ENCODE measurements around the gene GABPB2.

Gene GABPB2

DNA sequence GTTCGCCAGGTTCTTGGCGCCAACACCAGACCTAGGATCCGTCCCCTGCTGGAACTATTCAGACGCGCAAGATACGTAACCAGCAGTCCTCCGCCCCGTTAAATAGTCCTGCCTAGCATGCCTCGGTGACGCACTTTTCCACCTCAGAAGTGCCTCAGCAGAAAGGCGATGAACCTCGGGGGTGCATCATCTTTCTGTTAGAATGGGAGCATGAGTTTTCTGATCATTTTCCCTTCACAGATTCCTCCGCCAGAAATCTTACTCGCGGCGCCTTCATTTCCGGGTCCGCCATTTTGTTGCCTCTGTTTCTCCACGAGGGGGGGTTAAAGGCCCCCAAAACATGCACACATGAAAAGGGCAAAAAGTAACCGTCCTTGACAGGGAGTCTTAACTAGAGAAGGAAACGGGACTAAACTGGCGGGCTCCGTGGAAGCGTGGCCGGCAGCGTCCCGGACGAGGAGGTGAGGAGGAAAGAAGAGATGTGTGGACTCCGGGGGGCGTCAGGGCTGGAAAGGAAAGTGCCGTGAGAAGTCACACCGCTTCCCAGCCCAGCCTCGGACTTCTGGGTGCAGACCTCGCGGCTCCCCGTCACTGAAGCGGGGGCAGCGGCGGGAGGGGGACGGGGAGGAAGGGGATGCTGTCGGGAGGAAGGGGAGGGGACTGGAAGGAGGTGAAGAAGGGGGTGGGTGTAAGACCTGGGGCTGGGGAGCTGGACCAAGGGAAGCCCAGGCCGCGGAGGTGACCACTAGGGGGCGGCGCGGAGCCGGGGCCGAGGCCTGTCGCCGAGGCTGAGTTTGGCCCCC, at the start of gene GABPB2:
TSS of gene GABPB2 (plus strand) at position 288 of the 803 bp plus-strand sequence. CDS start 17,429 bp downstream, outside the sequence.
- peak within 1 kb of the TSS; percentile 99 for H3K9ac ChIP-seq (ENCODE audit: low read length)
- H3K79me2 ChIP-seq (ENCODE audit: low read length): peaks cover 12% of the 10 kb centered on the region; the same call in 1 of the 2 replicates
- peak within 1 kb of the TSS; percentile 88 for H2AFZ ChIP-seq (ENCODE audit: low read depth, low read length)
- no peaks in the 10 kb centered on the region for H3K36me3 ChIP-seq (replicated peaks; ENCODE audit: low read depth, low read length)
- H3K9me3 ChIP-seq (ENCODE audit: insufficient read depth, low read length): no peaks in the 10 kb centered on the region
- no peaks in the 10 kb centered on the region for H3K27me3 ChIP-seq (ENCODE audit: low read depth, low read length)
- peak within 1 kb of the TSS; percentile 93 for H3K27ac ChIP-seq (ENCODE audit: low read length)
- H4K20me1 ChIP-seq (ENCODE audit: insufficient read depth, low read length): no peaks in the 10 kb centered on the region
- no peak for TF ChIP-seq EZH2phosphoT487 (IDR thresholded peaks at IDR 0.05; ENCODE audit: low read depth)
- TF ChIP-seq, protein P1, sequence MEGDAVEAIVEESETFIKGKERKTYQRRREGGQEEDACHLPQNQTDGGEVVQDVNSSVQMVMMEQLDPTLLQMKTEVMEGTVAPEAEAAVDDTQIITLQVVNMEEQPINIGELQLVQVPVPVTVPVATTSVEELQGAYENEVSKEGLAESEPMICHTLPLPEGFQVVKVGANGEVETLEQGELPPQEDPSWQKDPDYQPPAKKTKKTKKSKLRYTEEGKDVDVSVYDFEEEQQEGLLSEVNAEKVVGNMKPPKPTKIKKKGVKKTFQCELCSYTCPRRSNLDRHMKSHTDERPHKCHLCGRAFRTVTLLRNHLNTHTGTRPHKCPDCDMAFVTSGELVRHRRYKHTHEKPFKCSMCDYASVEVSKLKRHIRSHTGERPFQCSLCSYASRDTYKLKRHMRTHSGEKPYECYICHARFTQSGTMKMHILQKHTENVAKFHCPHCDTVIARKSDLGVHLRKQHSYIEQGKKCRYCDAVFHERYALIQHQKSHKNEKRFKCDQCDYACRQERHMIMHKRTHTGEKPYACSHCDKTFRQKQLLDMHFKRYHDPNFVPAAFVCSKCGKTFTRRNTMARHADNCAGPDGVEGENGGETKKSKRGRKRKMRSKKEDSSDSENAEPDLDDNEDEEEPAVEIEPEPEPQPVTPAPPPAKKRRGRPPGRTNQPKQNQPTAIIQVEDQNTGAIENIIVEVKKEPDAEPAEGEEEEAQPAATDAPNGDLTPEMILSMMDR (IDR thresholded peaks at IDR 0.05; ENCODE audit: low read depth, low read length): peak; percentile 79
- H3K4me1 ChIP-seq (ENCODE audit: low read length): peaks cover 13% of the 10 kb centered on the region
- peak within 1 kb of the TSS; percentile 81 for H3K4me2 ChIP-seq (ENCODE audit: low read length)
- peak within 1 kb of the TSS; percentile 86 for H3K4me3 ChIP-seq (ENCODE audit: low read length)

DNA sequence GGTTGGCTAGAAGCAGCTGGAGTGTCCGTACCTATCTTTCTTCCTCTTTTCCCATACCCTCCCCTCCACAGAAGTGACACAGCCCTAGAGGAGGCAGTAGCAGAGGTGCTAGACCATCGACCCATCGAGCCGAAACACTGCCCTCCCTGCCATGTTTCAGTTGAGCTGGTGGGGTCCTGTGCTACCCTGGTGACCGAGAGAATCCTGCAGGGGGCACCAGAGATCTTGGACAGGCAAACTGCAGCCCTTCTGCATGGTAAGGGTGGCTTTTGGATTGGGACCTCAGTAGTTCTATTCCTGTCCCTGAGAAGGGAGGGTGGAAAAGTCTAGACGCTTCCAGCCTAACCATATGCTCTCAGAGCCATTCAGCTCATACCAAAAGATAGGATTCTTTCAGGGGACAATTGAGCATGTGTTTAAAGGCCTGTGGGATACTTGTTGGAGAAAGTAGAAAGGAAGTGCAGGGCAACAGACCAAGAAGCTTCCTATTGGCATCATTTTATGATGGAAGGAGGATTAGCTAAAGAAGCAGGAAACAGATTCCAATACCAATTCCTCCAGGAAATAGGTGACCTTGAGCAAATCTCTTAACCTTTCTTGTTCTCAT, 45.9 kb upstream of the GABPB2 start:
- peaks cover 14% of the 10 kb centered on the region for H3K36me3 ChIP-seq (replicated peaks; ENCODE audit: low read depth, low read length)
- H3K4me3 ChIP-seq (ENCODE audit: low read length): no peak overlapping the region
- H3K9me3 ChIP-seq (ENCODE audit: insufficient read depth, low read length): no peaks in the 10 kb centered on the region
- no peaks in the 10 kb centered on the region for H4K20me1 ChIP-seq (ENCODE audit: insufficient read depth, low read length)
- no peak overlapping the region for H2AFZ ChIP-seq (ENCODE audit: low read depth, low read length)
- H3K27ac ChIP-seq (ENCODE audit: low read length): no peak overlapping the region
- H3K4me1 ChIP-seq (ENCODE audit: low read length): no peaks in the 10 kb centered on the region; the same call in 1 of the 2 replicates
- TF ChIP-seq, protein P1 (IDR thresholded peaks at IDR 0.05; ENCODE audit: low read depth, low read length): peak; percentile 89
- no peak for TF ChIP-seq EZH2phosphoT487 (IDR thresholded peaks at IDR 0.05; ENCODE audit: low read depth)
- no peaks in the 10 kb centered on the region for H3K27me3 ChIP-seq (ENCODE audit: low read depth, low read length)
- no peaks in the 10 kb centered on the region for H3K79me2 ChIP-seq (ENCODE audit: low read length)
- peak overlapping the region; percentile 30 for H3K4me2 ChIP-seq (ENCODE audit: low read length)
- no peak overlapping the region for H3K9ac ChIP-seq (ENCODE audit: low read length)

DNA sequence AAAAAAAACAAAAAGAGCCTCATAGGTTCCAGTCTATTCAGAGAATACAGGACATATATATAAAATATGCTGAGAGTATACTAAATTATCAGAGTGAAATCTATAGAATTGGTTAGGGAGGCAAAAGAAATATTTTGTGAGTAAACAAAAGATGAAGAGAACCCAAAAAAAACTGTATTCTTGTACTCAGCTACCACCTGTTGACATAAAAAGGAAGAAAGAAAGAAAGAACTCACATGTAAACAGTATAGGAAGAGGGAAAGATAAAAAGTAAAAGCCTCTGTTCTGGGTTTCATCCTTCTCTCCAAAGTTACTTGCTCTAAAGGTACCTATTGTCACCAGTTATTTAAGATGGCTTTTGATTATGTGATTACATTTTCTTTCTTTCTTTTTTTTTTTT, 44.1 kb upstream of the GABPB2 start:
- no peak overlapping the region for H3K4me2 ChIP-seq (ENCODE audit: low read length)

GRCh38 chr1:151032164-151032563, 38.4 kb upstream of the GABPB2 start:
- Histone ChIP-seq H3K9me3 (ENCODE audit: insufficient read depth, low read length) (no peaks in the 10 kb centered on the region), H3K4me2 (ENCODE audit: low read length) (no peak overlapping the region), H3K36me3 (replicated peaks; ENCODE audit: low read depth, low read length) (peaks cover 15% of the 10 kb centered on the region), H4K20me1 (ENCODE audit: insufficient read depth, low read length) (no peaks in the 10 kb centered on the region), H3K9ac (ENCODE audit: low read length) (no peak overlapping the region), H3K27me3 (ENCODE audit: low read depth, low read length) (no peaks in the 10 kb centered on the region), H3K27ac (ENCODE audit: low read length) (no peak overlapping the region), H3K79me2 (ENCODE audit: low read length) (no peaks in the 10 kb centered on the region), H3K4me3 (ENCODE audit: low read length) (no peak overlapping the region), H3K4me1 (ENCODE audit: low read length) (no peaks in the 10 kb centered on the region), H2AFZ (ENCODE audit: low read depth, low read length) (no peak overlapping the region)
- TF ChIP-seq, protein P1 (IDR thresholded peaks at IDR 0.05; ENCODE audit: low read depth, low read length): no peak
- TF ChIP-seq EZH2phosphoT487 (IDR thresholded peaks at IDR 0.05; ENCODE audit: low read depth): no peak

More for the DNA sequence above, 44.1 kb upstream of the GABPB2 start:
- Histone ChIP-seq H3K9ac (ENCODE audit: low read length) (no peak overlapping the region), H3K4me3 (ENCODE audit: low read length) (no peak overlapping the region), H2AFZ (ENCODE audit: low read depth, low read length) (no peak overlapping the region), H3K27me3 (ENCODE audit: low read depth, low read length) (no peaks in the 10 kb centered on the region), H4K20me1 (ENCODE audit: insufficient read depth, low read length) (no peaks in the 10 kb centered on the region), H3K4me1 (ENCODE audit: low read length) (no peaks in the 10 kb centered on the region; the same call in 1 of the 2 replicates), H3K36me3 (replicated peaks; ENCODE audit: low read depth, low read length) (peaks cover 14% of the 10 kb centered on the region), H3K27ac (ENCODE audit: low read length) (no peak overlapping the region), H3K9me3 (ENCODE audit: insufficient read depth, low read length) (no peaks in the 10 kb centered on the region), H3K79me2 (ENCODE audit: low read length) (no peaks in the 10 kb centered on the region)
- TF ChIP-seq, protein P1 (IDR thresholded peaks at IDR 0.05; ENCODE audit: low read depth, low read length): no peak
- no peak for TF ChIP-seq EZH2phosphoT487 (IDR thresholded peaks at IDR 0.05; ENCODE audit: low read depth)
